ENCODE measurements around the gene TP53I13.

Gene TP53I13

DNA sequence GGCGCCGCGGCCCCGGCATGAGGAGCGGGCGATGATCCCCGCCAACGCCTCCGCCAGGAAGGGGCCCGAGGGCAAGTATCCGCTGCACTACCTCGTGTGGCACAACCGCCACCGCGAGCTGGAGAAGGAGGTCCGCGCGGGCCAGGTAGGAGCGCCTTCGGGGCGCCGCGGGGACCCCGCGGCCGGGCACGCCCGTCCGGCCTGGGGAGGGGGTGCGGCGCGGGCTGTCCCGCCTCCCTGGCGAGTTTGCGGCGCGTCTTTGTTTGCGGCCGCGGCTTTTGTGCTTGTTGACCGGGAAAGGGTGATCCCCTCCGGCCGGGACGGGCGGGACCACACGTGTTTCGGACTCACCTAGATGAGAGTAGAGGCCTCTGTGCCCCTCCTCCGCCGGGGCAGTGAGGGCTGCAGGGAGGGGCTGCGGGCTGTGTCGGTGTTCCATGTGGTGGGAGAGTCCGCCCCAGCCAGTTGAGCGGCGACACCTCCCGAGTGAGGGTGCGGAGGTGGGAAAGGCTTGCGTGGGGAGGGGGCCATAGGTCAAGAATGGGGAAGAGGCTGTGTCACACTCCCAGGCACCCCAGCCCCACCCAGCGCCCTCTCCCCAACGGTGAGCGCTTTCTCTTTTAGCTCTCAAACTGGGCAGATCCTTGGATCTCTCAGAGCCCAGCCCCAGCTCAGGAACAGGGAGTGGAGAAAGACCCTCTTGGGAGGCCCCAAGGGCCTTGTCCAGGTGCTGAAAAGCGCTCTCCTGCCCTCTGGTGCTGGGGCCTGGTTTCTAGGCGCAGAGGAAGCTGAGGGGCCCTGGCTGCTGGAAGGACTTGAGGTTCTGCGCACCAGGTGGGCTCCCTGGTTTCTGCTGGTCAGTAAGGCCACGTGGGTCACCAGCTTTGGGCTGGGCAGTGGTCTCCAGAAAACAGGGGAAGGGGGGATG lies 25.4 kb downstream of the TP53I13 start:
- TF ChIP-seq, protein P1, sequence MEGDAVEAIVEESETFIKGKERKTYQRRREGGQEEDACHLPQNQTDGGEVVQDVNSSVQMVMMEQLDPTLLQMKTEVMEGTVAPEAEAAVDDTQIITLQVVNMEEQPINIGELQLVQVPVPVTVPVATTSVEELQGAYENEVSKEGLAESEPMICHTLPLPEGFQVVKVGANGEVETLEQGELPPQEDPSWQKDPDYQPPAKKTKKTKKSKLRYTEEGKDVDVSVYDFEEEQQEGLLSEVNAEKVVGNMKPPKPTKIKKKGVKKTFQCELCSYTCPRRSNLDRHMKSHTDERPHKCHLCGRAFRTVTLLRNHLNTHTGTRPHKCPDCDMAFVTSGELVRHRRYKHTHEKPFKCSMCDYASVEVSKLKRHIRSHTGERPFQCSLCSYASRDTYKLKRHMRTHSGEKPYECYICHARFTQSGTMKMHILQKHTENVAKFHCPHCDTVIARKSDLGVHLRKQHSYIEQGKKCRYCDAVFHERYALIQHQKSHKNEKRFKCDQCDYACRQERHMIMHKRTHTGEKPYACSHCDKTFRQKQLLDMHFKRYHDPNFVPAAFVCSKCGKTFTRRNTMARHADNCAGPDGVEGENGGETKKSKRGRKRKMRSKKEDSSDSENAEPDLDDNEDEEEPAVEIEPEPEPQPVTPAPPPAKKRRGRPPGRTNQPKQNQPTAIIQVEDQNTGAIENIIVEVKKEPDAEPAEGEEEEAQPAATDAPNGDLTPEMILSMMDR (conservative IDR thresholded peaks at IDR 0.05): no peak; the same call in 1 of the 2 replicates
- 0 out of 2 replicates have a peak, but pooled peaks have one; percentile 27 for TF ChIP-seq ZFX (IDR thresholded peaks at IDR 0.05)
- peak overlapping the region; percentile 89 for H3K27ac ChIP-seq

DNA sequence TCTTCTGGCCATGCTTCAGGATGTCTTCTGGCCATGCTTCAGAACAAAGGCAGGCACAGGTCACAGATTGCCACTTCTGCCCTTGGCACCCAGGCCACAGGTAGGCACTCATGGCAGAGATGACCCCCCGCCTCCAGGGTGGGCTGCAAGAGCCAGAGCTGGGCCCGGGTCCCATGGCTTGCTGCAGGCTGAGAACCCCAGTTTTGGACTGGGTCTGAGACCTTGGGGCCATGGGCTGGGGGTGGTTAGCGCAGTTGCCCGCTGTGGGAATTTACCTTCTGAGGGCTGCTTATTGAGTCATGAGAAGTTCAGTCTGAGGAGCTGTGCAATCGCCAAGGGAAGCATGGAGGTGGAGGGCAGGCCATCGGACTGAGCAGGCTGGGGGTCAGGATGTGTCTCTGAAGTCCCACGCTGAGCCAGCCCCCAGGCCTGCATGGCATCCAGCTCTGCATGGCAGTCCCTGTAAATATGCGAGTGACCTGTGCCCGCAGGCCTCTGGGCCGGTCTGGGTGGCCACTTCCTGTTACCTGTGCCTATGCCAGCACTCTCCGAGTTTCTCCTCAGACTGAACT lies 26.1 kb downstream of the TP53I13 start:
- no peak for TF ChIP-seq ZFX (IDR thresholded peaks at IDR 0.05)
- TF ChIP-seq, protein P1 (conservative IDR thresholded peaks at IDR 0.05): no peak
- peak overlapping the region; percentile 89 for H3K27ac ChIP-seq

DNA sequence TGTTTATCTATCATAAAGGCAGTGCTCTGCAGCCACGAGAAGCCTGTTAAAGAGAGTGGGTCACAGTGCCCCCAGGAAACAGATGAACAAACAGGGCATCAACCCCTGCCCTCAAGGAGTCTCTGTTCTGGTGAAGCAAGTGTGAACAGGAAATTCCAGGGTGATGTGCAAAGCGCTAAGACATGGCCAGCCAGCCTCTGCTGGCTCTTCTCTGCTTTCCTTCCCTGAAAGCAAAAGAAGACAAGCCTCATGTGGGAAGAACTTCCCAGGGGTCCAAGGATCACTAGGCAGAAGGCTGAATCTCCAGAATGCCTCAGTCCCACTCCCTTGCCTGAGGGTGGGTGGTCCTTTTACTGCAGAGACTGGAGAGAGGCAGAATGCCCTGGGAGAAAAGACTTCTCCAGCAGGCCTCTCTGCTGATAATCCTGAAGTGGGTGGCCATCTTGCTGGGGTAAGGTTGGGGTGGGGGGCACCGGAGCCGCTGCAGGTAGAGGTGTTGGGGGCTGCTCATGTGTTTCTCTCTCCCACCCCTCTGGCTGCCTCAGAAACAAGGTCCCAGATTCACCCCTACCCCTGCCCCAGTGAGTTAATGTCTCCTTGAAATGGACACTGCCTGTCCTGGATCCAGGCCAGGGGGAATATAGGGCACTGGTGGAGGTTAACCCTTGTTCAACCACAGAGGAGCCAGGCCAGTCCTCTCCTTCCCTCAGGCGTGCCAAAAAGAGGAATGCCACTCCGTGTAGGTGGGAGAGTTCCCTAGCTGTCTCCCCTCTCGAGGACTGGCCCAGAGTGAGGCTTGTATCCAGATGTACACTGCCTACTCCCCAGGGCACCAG lies 26.8 kb downstream of the TP53I13 start:
- TF ChIP-seq, protein P1 (conservative IDR thresholded peaks at IDR 0.05): no peak
- no peak overlapping the region for H3K27ac ChIP-seq

DNA sequence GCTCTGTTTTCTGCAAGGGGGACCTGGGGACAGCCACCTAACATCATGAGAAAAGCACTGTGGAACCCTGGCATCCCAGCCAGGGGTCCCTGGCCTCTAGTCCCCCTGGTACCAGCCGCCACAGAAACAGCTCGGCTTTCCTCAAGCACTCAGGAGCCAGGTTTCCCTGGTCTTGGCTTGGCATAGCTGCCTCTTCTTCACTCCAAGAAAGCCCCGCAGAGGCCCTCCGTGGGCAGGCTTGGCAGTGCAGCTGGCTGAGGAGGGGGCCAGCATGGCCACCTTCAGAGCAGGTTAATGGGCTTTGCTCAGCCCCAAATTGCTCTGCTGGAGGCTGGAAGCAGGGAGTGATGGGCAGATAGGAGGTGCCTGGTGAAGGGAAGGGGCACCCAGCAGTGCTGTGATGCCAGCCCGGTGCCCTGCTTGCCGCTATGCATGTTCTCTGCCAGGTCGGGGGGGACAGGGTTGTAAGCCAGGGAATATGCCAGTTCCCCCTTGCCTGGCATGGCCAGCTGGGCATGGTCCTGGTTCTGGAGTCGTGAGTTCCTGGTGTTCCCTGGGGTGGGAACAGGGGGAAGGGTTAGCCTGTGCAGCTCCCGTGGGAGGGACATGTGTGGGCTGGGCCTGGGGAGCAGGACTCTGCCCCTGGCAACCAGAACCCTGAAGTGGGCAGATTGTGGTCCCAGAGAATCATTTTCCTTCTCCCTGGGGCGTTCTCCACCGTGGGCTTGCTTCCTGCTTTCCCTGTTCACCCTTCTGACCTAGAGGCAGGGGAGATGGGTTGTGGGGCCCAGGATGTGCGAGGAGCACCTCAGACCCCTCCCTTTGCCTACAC lies 27.7 kb downstream of the TP53I13 start:
- TF ChIP-seq ZFX (IDR thresholded peaks at IDR 0.05): no peak
- TF ChIP-seq, protein P1 (conservative IDR thresholded peaks at IDR 0.05): no peak
- H3K27ac ChIP-seq: no peak overlapping the region

DNA sequence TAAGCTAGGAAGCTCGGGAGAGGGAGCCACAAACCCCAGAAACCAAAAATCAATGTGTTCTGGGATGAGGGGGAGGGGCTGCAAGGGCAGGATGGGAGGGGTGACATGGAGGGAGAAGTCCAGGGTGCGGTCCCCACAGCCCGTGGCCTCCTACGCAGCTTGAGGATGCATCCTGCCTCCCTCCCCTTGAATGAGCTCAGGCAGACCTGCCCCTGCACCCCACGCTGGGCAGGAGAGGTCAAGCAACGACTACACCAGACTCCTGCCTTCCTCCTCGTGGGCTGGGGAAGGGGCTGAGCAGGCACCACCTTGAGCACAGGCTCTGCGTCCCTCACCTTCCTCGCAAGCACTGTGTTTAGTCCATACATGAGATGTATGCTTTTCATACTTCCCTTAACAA lies 28.3 kb downstream of the TP53I13 start:
- H3K27ac ChIP-seq: no peak overlapping the region
- TF ChIP-seq ZFX (IDR thresholded peaks at IDR 0.05): no peak
- TF ChIP-seq, protein P1 (conservative IDR thresholded peaks at IDR 0.05): no peak

DNA sequence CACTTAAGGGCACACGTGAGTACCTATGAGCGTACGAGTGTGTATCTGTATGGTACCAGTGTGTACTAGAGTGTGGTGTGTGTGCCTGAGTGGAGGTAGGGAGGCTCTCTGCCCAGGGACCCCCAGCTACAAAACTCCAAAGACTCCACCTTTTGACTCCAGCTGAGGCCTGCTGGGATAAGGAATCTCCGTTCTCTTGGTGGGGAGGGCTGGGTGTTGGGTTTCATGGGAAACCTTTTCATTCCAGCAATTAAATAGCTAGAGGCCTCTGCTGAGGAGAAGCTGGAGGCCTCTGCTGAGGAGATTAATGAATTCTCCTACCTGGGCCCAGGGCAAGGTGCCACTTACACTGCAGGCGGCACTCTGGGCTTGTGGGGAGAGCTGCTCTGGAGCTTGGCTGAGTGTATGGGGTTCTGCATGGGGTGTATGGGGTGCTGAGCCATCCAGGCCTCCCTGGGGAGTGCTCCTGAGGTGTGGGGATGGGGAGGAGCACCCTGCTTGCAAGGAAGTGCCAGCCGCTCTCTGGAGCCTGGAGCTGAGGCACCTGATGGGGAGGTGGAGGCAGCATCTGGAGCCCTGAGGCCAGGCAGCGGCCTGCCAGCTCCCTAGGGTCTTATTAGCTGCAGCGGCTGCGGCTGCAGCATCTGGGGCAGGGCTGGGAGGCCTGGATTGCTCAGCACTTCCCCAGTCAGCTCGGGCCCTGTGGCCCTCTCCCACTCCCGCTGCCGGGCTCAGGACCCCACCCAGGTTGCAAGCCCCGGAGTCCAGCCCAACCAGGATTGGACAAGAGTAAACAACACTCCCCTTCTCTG lies 29.1 kb downstream of the TP53I13 start:
- no peak overlapping the region for H3K27ac ChIP-seq
- TF ChIP-seq ZFX (IDR thresholded peaks at IDR 0.05): no peak
- TF ChIP-seq, protein P1 (conservative IDR thresholded peaks at IDR 0.05): no peak

All from C4-2B (cell line).